Right atrium auricular region (tissue), 2 donors: ENCODE measurements around the gene GSE1. TPM values are rescaled to one million over a fixed set of nuclear protein-coding genes. Genes with fewer than 3 reads are reported as not detected.

ENCODE experiments used
- DNase-seq: peaks from one replicate; pipeline ENCODE4 v3.0.0-alpha.2; 2019; ENCODE audit warnings: low spot score
- H3K27ac ChIP-seq, 2 donors: fragments of 200-600 bp; sonication (generic); 1 replicate in 1 of 2; 2 replicates in 1 of 2; pipeline ENCODE4 v1.5.1; 2016 to 2019
- H3K27me3 ChIP-seq, 2 donors: fragments of 200-600 bp; sonication (generic); one replicate each; pipeline versions ENCODE4 v1.5.1 to v1.6.0; 2017 to 2019
- H3K36me3 ChIP-seq: fragments of 200-600 bp; sonication (generic); one replicate; pipeline ENCODE4 v1.5.1; 2016
- H3K4me1 ChIP-seq, 2 donors: fragments of 200-600 bp; sonication (generic); one replicate each; pipeline versions ENCODE4 v1.5.1 to v1.6.0; 2017 to 2019
- H3K4me3 ChIP-seq, 2 donors: fragments of 200-600 bp; sonication (generic); 1 replicate in 1 of 2; 2 replicates in 1 of 2; pipeline ENCODE4 v1.5.1; 2017 to 2019; ENCODE audit warnings: mild to moderate bottlenecking in 1 of 2, moderate library complexity in 1 of 2
- H3K9me3 ChIP-seq, 2 donors: fragments of 200-600 bp; sonication (generic); one replicate each; pipeline ENCODE4 v1.5.1; 2019
- total RNA-seq, 2 donors: library from RNA; depleted of rRNA; stranded (reverse); fragments of >200 nt; gene quantifications; one replicate each; pipeline ENCODE4 v1.1.0, GENCODE V29; 2016
- TF ChIP-seq, protein P1 (sequence below), 2 donors: fragments of 200-600 bp; sonication (generic); IDR thresholded peaks; one replicate each; pipeline ENCODE4 v1.5.1; 2019; ENCODE audit warnings: antibody characterized with exemption in 2 of 2

GSE1 gene
- total RNA-seq, 2 donors from 2014 or later = 37.1 to 55.7 TPM

DNA sequence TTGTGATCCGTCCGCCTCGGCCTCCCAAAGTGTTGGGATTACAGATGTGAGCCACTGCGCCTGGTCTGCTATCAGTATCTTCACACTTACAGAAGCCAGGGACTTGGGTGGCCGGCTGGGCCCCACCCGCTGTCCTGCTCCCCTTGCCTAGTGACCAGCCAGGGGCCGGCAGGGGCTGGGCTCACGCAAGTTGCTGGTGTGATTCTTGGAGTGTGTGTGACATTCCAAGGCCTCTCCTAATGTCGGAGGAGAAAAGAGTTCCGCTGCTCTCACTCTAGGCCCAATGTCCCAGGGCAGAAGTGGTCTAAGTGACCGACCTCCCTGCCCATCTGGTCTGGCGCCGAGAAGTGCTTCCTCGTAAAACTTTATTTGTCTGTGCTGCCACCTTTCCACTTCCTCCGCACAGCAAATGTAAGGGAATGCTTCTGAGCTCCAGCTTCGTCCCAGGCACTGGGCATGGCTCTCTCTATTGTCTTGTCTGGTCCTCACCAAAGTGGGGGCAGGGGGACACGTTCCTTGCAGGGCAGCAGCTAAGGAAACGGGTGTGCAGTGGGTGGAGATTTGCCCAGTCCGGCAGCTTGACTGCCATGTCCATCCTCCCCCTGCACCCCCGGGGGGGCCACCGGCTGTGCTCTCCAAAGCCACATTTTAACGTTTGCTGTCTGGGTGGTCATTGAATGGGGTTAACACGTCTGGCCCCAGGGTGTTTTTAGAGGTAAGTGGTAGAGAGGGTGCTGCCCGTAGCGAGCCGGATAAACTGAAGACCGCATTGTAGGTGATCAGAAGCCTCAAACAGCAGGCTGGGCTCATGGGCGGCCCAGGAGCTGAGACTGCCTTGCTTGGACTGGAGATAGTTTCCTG, 7.8 kb upstream of the GSE1 start:
- Histone ChIP-seq H3K4me1 (peaks cover 0 to 65% of the 10 kb centered on the region in 2 donors), H3K27me3 (no peaks in the 10 kb centered on the region), H3K4me3 (no peak overlapping the region), H3K36me3 (no peaks in the 10 kb centered on the region), H3K27ac (no peak overlapping the region), H3K9me3 (no peaks in the 10 kb centered on the region)
- TF ChIP-seq, protein P1, sequence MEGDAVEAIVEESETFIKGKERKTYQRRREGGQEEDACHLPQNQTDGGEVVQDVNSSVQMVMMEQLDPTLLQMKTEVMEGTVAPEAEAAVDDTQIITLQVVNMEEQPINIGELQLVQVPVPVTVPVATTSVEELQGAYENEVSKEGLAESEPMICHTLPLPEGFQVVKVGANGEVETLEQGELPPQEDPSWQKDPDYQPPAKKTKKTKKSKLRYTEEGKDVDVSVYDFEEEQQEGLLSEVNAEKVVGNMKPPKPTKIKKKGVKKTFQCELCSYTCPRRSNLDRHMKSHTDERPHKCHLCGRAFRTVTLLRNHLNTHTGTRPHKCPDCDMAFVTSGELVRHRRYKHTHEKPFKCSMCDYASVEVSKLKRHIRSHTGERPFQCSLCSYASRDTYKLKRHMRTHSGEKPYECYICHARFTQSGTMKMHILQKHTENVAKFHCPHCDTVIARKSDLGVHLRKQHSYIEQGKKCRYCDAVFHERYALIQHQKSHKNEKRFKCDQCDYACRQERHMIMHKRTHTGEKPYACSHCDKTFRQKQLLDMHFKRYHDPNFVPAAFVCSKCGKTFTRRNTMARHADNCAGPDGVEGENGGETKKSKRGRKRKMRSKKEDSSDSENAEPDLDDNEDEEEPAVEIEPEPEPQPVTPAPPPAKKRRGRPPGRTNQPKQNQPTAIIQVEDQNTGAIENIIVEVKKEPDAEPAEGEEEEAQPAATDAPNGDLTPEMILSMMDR (IDR thresholded peaks at IDR 0.05) = no peak
- DNase-seq = no peak

DNA sequence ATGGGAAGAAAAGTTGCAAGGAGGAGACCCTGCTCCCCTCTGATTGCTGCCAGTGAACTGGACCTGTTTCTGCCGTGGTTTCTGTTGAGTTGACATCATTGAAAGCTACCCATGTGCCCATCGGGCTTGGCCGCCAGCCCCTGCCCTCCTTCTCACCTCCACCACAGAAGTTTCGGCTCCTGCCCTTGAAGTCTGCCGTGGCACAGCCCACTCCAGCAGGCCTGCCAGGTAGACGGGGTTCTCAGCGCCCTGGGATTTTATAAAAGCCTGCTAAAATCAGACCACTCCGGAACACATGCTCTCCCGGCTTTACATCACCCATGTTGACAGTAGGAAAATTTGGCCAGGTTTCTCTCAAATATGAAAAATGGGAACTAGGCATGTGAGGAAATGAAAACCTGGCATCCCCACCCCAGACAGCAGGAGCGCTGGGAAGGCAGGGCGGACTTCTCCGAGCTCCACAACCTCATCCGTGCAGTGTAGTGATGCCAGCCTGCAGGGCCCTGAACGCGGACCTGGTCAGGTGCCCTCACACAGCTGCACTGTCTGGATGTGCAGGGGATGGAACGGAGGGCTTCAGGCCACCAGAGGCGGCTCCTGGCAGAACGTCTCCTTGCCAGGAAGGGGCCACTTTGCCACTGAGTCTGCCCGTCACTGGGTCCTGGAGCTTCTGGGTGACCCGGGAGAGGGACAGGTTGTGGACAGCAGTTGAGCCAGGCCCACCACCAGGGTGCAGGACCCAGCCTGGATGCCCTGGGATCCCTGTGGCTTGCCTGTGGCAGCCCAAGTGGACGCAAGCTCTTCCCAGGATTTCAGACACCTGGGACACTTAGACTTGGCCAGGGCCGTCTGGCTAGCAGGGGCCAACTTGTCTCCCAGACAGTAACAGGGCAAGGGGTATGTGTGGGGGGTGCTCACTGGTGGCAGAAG, 6.9 kb upstream of the GSE1 start:
- Histone ChIP-seq H3K27me3 (no peaks in the 10 kb centered on the region), H3K4me3 (no peak overlapping the region), H3K36me3 (no peaks in the 10 kb centered on the region), H3K9me3 (no peaks in the 10 kb centered on the region), H3K27ac (no peak overlapping the region), H3K4me1 (peaks cover 0 to 66% of the 10 kb centered on the region in 2 donors)
- DNase-seq = no peak
- TF ChIP-seq, protein P1 (IDR thresholded peaks at IDR 0.05) = no peak

DNA sequence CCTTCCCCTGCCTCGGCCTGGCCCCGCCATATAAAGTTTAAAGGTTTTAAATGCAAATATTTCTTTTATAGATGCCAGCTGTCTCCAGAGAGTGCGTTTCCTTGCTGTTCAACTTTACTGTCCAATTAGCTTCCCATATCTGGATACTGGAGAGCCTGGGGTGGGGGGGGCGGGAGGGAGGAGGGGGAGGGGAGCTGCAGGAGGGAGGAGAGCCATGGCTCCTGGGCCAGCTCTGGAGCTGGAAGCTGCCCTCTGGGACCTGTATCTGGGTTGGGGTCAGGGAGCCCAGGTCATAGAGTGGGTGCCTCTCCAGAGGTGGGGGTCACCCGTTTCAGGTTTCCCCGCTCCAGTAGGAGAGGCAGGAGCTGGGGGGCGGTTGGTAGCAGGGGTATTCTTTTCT, 6.2 kb upstream of the GSE1 start:
- H3K4me1 ChIP-seq = peaks cover 0 to 66% of the 10 kb centered on the region in 2 donors
- H3K27ac ChIP-seq = no peak overlapping the region
- DNase-seq = no peak
- H3K27me3 ChIP-seq = no peaks in the 10 kb centered on the region
- TF ChIP-seq, protein P1 (IDR thresholded peaks at IDR 0.05) = no peak
- H3K4me3 ChIP-seq = no peak overlapping the region
- H3K9me3 ChIP-seq = no peaks in the 10 kb centered on the region
- H3K36me3 ChIP-seq = no peaks in the 10 kb centered on the region

DNA sequence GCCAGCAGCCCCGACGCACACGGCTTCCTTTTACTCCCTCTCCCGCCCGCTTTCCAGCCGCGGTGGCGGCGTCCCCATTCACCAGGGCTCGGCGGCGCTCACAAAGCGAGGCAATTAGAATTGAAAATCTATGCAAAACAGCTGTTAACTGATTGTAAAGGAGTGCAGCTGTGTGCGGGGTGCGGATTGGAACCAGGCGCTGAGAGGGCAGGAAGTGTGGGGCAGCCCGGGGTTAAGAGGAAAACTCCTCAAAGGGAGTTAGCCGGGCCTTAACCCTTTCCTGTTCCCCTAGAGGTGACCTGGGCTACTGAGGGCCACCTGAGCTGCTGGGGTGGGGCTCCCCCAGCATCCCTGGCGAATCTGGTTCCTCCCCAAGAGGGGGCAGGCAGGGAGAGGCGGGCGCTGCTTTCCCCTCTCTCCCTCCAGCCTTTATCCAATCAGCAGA, 5.8 kb upstream of the GSE1 start:
- Histone ChIP-seq H3K27me3 (no peaks in the 10 kb centered on the region), H3K4me3 (no peak overlapping the region), H3K36me3 (no peaks in the 10 kb centered on the region), H3K9me3 (no peaks in the 10 kb centered on the region), H3K27ac (no peak overlapping the region), H3K4me1 (peaks cover 0 to 66% of the 10 kb centered on the region in 2 donors)
- no peak for DNase-seq
- TF ChIP-seq, protein P1 (IDR thresholded peaks at IDR 0.05) = no peak

DNA sequence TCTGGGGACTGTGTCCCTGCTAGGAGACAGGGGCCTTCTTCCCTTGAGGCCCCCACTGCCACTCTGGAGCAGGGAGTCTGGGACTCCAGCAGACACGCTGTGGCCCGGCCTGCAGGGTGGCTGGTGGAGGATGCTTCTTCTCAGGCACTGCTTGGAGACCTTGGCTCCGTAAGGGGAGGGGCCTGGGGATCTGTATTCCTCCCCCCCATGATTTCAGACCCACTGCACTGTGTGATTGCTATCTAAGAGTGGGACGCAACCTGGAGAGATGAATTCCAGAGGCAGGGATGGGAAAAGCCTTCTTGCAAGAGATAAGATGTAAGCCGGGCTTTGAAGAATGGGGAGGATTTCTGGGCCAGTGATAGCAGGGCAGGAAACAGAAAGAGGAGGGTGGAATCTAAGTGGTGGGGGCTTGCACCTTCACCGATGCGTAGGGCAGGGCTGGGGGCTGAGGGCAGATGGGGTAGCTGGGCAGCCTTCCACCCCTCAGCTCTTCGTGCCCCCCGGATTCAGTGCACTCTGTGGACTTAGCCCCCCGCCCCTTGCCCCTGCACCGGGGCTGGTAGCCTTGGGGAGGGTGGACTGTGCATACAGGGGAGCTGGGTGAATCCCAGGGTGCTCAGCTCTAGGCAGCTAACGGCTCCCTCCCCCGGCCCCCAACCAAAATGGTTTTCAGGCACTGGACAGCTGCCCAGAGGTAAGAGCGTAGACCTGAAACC, 5.2 kb upstream of the GSE1 start:
- H3K36me3 ChIP-seq = no peaks in the 10 kb centered on the region
- no peak overlapping the region for H3K27ac ChIP-seq
- no peaks in the 10 kb centered on the region for H3K9me3 ChIP-seq
- H3K4me3 ChIP-seq = no peak overlapping the region
- H3K4me1 ChIP-seq = peaks cover 0 to 66% of the 10 kb centered on the region in 2 donors
- TF ChIP-seq, protein P1 (IDR thresholded peaks at IDR 0.05) = no peak
- no peaks in the 10 kb centered on the region for H3K27me3 ChIP-seq
- DNase-seq = no peak
